A673 (cell line): Measurements from ENCODE around the gene PPP2R5A. TPM values are rescaled to one million over a fixed set of nuclear protein-coding genes. Genes with fewer than 3 reads are reported as not detected.
"Not testable (repeated sequence)": the region's sequence is repeated elsewhere in the genome, so short reads cannot be mapped to it uniquely, and the experiment has no call there.

Experiments
- BruUV-seq: library from RNA; stranded (reverse); fragments of 400-500 nt; replicated peaks from 2 replicates; lab custom pipeline; 2021; lab: Mats Ljungman, UMichigan
- CTCF ChIA-PET: fragments of 300-600 bp; sonication (Branson Sonifier 250); formaldehyde crosslinking; loops from one replicate; lab custom pipeline; 2022; ENCODE audit warnings: antibody characterized with exemption; lab: Charles Lee
- POLR2A ChIA-PET: fragments of 300-600 bp; sonication (Branson Sonifier 250); formaldehyde crosslinking; loops from one replicate; lab custom pipeline; 2022; ENCODE audit warnings: antibody characterized with exemption; ENCODE audit not compliant: low non-redundant PET; lab: Charles Lee
- DNase-seq: peaks from one replicate; pipeline ENCODE4 v3.0.0-alpha.2; 2015; ENCODE audit warnings: low spot score
- H3K27ac ChIP-seq: fragments of 200-600 bp; sonication (generic); 2 replicates; pipeline ENCODE4 v1.5.1; 2016; ENCODE audit warnings: mixed run types, low read depth, mild to moderate bottlenecking, mixed read lengths, antibody characterized with exemption, low read length; ENCODE audit not compliant: poor library complexity, severe bottlenecking
- H3K27me3 ChIP-seq: fragments of 200-600 bp; sonication (generic); replicated peaks from 2 replicates; pipeline ENCODE4 v1.6.1; 2017; ENCODE audit warnings: mixed run types, low read depth, mild to moderate bottlenecking, mixed read lengths, antibody characterized with exemption, low read length; ENCODE audit not compliant: insufficient read depth, poor library complexity
- H3K36me3 ChIP-seq: fragments of 200-600 bp; sonication (generic); 2 replicates; pipeline ENCODE4 v1.6.1; 2016; ENCODE audit warnings: mixed run types, mild to moderate bottlenecking, mixed read lengths, antibody characterized with exemption, low read length; ENCODE audit not compliant: insufficient read depth, poor library complexity, severe bottlenecking
- H3K4me1 ChIP-seq: fragments of 200-600 bp; sonication (generic); 2 replicates; pipeline ENCODE4 v1.6.1; 2017; ENCODE audit warnings: mixed run types, mild to moderate bottlenecking, mixed read lengths, antibody characterized with exemption, low read length; ENCODE audit not compliant: insufficient read depth, poor library complexity, severe bottlenecking
- H3K4me3 ChIP-seq: fragments of 200-600 bp; sonication (generic); 2 replicates; pipeline ENCODE4 v1.5.1; 2016; ENCODE audit warnings: low read depth, mixed run types, mild to moderate bottlenecking, mixed read lengths, low read length; ENCODE audit not compliant: poor library complexity, severe bottlenecking
- H3K9me3 ChIP-seq: fragments of 200-600 bp; sonication (generic); 2 replicates; pipeline ENCODE4 v1.6.1; 2016; ENCODE audit warnings: mixed run types, low read depth, mild to moderate bottlenecking, mixed read lengths, antibody characterized with exemption, low read length; ENCODE audit not compliant: poor library complexity, severe bottlenecking
- EZH2 ChIP-seq: fragments of 200-600 bp; sonication (generic); IDR thresholded peaks from 2 replicates; pipeline ENCODE4 v1.6.1; 2017; ENCODE audit warnings: borderline replicate concordance, low read depth, mild to moderate bottlenecking, mixed read lengths, antibody characterized with exemption, low read length; ENCODE audit not compliant: poor library complexity, severe bottlenecking
- intact Hi-C: fragments of 100-400 bp; cut with micrococcal nuclease; formaldehyde crosslinking; loops from one replicate; pipeline ENCODE4 v1.10.0; 2022; ENCODE audit not compliant: unreplicated experiment
- total RNA-seq: library from RNA; stranded (reverse); gene quantifications from 2 replicates; pipeline ENCODE4 v1.2.3, GENCODE V29; 2021
- TF ChIP-seq, protein P1 (sequence below): fragments of 300-800, 200-600 bp; sonication (generic); conservative IDR thresholded peaks from 2 replicates; pipeline ENCODE4 v1.5.1; 2017; ENCODE audit warnings: low read depth, mild to moderate bottlenecking, antibody characterized with exemption, low read length, moderate library complexity, mixed read lengths

The PPP2R5A gene
- total RNA-seq, 1 experiment from 2014 or later, result 13.9 TPM

- H3K4me3 ChIP-seq, result no peak overlapping the region
- intact Hi-C loops, result no loop called here
- H3K27ac ChIP-seq, result no peak overlapping the region
- no peak for TF ChIP-seq EZH2
- TF ChIP-seq, protein P1, sequence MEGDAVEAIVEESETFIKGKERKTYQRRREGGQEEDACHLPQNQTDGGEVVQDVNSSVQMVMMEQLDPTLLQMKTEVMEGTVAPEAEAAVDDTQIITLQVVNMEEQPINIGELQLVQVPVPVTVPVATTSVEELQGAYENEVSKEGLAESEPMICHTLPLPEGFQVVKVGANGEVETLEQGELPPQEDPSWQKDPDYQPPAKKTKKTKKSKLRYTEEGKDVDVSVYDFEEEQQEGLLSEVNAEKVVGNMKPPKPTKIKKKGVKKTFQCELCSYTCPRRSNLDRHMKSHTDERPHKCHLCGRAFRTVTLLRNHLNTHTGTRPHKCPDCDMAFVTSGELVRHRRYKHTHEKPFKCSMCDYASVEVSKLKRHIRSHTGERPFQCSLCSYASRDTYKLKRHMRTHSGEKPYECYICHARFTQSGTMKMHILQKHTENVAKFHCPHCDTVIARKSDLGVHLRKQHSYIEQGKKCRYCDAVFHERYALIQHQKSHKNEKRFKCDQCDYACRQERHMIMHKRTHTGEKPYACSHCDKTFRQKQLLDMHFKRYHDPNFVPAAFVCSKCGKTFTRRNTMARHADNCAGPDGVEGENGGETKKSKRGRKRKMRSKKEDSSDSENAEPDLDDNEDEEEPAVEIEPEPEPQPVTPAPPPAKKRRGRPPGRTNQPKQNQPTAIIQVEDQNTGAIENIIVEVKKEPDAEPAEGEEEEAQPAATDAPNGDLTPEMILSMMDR, result no peak
- CTCF ChIA-PET, result no interaction called here
- no peak for DNase-seq
- H3K27me3 ChIP-seq, result no peaks in the 10 kb centered on the region
- H3K4me1 ChIP-seq, result no peaks in the 10 kb centered on the region
- BruUV-seq, result no TSS peak
- POLR2A ChIA-PET, result no interaction called here
- no peaks in the 10 kb centered on the region for H3K9me3 ChIP-seq
- H3K36me3 ChIP-seq, result no peaks in the 10 kb centered on the region
Observed at GRCh38 chr1:212381397-212382035, 96.3 kb downstream of the PPP2R5A start.

DNA sequence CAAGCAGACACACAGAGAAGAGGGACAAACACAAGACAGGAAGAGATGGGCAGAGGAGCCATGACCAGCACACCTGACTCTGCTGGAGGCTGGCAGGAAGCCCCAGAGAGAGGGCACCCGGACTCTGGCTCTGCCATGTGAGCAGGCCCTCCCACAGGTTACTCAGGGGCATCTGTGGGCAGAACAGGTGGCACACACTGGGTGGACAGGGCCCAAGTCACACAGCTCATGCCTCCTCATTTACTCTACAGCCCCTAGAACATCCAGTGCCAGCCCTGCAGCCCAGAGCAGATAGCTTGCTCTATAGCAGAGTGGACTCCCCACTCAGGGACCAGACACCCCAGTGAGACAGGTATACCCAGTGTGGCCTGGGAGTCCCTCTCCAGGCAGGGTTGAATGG lies 100.8 kb downstream of the PPP2R5A start:
- Histone ChIP-seq H3K27me3 (no peaks in the 10 kb centered on the region), H3K36me3 (no peaks in the 10 kb centered on the region), H3K4me1 (no peaks in the 10 kb centered on the region), H3K4me3 (no peak overlapping the region), H3K27ac (no peak overlapping the region), H3K9me3 (peaks cover 8% of the 10 kb centered on the region)
- DNase-seq, result no peak
- intact Hi-C loops, result no loop called here
- CTCF ChIA-PET, result no interaction called here
- TF ChIP-seq, protein P1, result no peak
- TF ChIP-seq EZH2, result no peak
- no TSS peak for BruUV-seq
- POLR2A ChIA-PET, result no interaction called here

DNA sequence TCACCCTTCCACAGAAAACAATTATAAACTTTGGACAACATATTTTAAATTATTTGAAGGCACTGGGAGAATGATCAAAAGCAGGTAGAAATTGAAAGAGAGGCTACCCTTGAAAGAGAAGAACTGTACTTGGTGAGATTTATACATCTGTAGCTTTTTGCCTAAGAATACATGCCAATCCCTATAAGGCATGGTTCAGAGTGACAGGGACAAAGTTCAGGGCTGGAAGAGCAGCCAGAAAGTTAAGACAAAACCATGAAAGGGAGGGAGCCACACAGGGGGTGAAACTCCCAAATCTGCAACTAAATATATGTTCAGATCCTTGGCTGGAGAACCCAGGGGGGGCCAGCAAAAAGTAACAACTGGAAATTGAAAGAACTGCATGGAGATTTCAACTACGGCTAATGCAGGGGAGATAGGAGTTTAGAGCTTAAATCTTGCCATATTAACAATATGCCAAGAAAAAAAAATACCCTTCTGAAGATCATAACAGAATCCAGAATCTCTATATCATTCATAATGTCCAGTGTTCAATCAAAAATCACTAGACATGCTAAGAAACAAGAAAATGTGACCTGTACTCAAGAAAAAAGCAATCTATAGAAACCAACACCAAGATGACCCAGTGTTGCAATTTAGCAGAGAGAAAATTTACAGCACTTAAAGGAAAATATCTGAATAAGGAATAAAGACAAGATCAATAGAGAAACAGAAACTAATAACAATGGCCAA lies 103.9 kb downstream of the PPP2R5A start:
- CTCF ChIA-PET, result no interaction called here
- TF ChIP-seq EZH2, result no peak
- TF ChIP-seq, protein P1, result no peak
- Histone ChIP-seq H3K36me3 (no peaks in the 10 kb centered on the region), H3K9me3 (peaks cover 8% of the 10 kb centered on the region), H3K4me3 (no peak overlapping the region), H3K27ac (no peak overlapping the region), H3K27me3 (no peaks in the 10 kb centered on the region), H3K4me1 (no peaks in the 10 kb centered on the region)
- no TSS peak for BruUV-seq
- POLR2A ChIA-PET, result no interaction called here
- intact Hi-C loops, result no loop called here
- no peak for DNase-seq

DNA sequence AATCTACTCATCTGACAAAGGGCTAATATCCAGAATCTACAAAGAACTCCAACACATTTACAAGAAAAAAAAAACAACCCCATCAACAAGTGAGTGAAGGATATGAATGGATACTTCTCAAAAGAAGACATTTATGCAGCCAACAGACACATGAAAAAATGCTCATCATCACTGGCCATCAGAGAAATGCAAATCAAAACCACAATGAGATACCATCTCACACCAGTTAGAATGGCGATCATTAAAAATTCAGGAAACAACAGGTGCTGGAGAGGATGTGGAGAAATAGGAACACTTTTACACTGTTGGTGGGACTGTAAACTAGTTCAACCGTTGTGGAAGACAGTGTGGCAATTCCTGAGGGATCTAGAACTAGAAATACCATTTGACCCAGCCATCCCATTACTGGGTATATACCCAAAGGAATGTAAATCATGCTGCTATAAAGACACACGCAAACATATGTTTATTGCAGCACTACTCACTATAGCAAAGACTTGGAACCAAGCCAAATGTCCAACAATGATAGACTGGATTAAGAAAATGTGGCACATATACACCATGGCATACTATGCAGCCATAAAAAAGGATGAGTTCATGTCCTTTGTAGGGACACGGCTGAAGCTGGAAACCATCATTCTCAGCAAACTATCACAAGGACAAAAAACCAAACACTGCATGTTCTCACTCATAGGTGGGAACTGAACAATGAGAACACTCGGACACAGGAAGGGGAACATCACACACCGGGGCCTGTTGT lies 110.6 kb downstream of the PPP2R5A start:
- H3K4me3 ChIP-seq, H3K27me3 ChIP-seq, H3K27ac ChIP-seq, intact Hi-C loops, H3K4me1 ChIP-seq, CTCF ChIA-PET, BruUV-seq, DNase-seq, H3K36me3 ChIP-seq: not testable (repeated sequence)
- POLR2A ChIA-PET, result interaction anchor here (0.6 kb wide), 1 partner anchor 325 kb away, joined by 5 read pairs; no protein-coding TSS in a partner anchor
- H3K9me3 ChIP-seq, result peaks cover 11% of the 10 kb centered on the region
